ENCODE measurements around the gene BLOC1S5. TPM values are rescaled to one million over a fixed set of nuclear protein-coding genes. Genes with fewer than 3 reads are reported as not detected.

Gene BLOC1S5
- total and polyA plus RNA-seq, 2 of the 13 experiments (the other 11 are each of a cell fraction or from before 2014, with no cell fraction given), result 10.5 to 41.5 TPM

DNA sequence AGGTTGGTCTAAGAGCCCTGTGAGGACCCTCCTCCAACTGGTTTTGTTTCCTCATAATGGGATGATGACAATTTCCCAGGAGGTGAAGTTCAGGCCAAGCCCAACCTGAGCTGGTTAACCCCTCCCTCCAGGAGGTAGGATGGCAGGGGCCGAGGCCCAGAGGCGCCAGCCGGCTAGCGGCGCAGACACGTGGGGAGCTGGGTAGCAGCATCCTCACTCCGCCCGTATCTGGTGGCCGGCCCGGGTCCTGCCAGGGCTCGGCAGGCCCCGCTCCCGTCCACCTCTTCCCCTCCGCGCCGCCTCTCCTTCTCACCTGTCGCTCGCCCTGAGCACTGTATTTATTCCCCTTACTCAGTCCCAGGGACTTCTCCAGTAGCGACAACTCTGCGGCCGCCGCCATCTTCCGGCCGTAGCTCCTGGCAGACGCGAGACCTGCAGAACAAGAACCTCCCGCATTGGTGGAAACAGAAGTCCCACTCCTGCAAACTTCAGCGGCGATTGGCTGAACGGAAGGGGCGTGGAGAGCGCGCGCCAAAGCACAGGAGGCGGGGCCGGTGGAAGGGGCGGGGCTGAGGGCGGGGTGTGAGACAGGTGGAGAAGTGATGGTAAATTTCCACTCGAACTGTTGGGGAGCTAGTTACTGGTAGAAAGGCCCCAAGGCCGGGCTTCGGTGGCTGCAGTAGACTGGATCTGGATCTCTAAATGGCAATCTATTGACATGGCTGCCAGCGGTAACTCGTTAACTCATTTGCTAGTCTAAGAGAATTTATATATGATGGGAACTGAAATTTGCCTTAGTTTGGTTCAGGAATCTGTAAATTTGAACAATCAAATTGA is 38.2 kb upstream of the BLOC1S5 start, which contains the start of gene EEF1E1 (continued):
- 0 out of 2 replicates have a peak, but pooled peaks have one; percentile 12 for TF ChIP-seq ZNF263 (CRISPR knock-in tag; IDR thresholded peaks at IDR 0.05)
- no peak for TF ChIP-seq BRF2 (CRISPR knock-in tag; IDR thresholded peaks at IDR 0.05)
- TF ChIP-seq, protein P1, sequence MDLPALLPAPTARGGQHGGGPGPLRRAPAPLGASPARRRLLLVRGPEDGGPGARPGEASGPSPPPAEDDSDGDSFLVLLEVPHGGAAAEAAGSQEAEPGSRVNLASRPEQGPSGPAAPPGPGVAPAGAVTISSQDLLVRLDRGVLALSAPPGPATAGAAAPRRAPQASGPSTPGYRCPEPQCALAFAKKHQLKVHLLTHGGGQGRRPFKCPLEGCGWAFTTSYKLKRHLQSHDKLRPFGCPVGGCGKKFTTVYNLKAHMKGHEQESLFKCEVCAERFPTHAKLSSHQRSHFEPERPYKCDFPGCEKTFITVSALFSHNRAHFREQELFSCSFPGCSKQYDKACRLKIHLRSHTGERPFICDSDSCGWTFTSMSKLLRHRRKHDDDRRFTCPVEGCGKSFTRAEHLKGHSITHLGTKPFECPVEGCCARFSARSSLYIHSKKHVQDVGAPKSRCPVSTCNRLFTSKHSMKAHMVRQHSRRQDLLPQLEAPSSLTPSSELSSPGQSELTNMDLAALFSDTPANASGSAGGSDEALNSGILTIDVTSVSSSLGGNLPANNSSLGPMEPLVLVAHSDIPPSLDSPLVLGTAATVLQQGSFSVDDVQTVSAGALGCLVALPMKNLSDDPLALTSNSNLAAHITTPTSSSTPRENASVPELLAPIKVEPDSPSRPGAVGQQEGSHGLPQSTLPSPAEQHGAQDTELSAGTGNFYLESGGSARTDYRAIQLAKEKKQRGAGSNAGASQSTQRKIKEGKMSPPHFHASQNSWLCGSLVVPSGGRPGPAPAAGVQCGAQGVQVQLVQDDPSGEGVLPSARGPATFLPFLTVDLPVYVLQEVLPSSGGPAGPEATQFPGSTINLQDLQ (CRISPR knock-in tag; IDR thresholded peaks at IDR 0.05), result peak; percentile 71; the same call in 1 of the 2 replicates
- 0 out of 2 replicates have a peak, but pooled peaks have one; percentile 79 for TF ChIP-seq GTF3A (CRISPR knock-in tag; conservative IDR thresholded peaks at IDR 0.05)
- TF ChIP-seq SPEN (CRISPR knock-in tag; IDR thresholded peaks at IDR 0.05; ENCODE audit: low read depth), result peak; percentile 62
- no peak for TF ChIP-seq ZNF879 (CRISPR knock-in tag; IDR thresholded peaks at IDR 0.05)
- TF ChIP-seq SALL1 (CRISPR knock-in tag; IDR thresholded peaks at IDR 0.05), result peak; percentile 74
- TF ChIP-seq BCL3 (CRISPR knock-in tag; IDR thresholded peaks at IDR 0.05), result peak; percentile 88; the same call in 1 of the 2 replicates
- TF ChIP-seq, protein P2, sequence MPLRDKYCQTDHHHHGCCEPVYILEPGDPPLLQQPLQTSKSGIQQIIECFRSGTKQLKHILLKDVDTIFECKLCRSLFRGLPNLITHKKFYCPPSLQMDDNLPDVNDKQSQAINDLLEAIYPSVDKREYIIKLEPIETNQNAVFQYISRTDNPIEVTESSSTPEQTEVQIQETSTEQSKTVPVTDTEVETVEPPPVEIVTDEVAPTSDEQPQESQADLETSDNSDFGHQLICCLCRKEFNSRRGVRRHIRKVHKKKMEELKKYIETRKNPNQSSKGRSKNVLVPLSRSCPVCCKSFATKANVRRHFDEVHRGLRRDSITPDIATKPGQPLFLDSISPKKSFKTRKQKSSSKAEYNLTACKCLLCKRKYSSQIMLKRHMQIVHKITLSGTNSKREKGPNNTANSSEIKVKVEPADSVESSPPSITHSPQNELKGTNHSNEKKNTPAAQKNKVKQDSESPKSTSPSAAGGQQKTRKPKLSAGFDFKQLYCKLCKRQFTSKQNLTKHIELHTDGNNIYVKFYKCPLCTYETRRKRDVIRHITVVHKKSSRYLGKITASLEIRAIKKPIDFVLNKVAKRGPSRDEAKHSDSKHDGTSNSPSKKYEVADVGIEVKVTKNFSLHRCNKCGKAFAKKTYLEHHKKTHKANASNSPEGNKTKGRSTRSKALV (CRISPR knock-in tag; IDR thresholded peaks at IDR 0.05), result no peak
- TF ChIP-seq ZNF652 (CRISPR knock-in tag; IDR thresholded peaks at IDR 0.05; ENCODE audit: borderline replicate concordance, low read depth), result 0 out of 2 replicates have a peak, but pooled peaks have one; percentile 50
- TF ChIP-seq ZNF563 (CRISPR knock-in tag; IDR thresholded peaks at IDR 0.05), result peak; percentile 90
- TF ChIP-seq ZNF839 (CRISPR knock-in tag; IDR thresholded peaks at IDR 0.05; ENCODE audit: borderline replicate concordance), result 0 out of 2 replicates have a peak, but pooled peaks have one; percentile 77
- TF ChIP-seq TAF1 (CRISPR knock-in tag; IDR thresholded peaks at IDR 0.05), result peak; percentile 96
- peak; percentile 90 for TF ChIP-seq POGZ (CRISPR knock-in tag; IDR thresholded peaks at IDR 0.05)
- peak; percentile 57 for TF ChIP-seq HNRNPLL (IDR thresholded peaks at IDR 0.05; ENCODE audit: low read depth, low read length, poor library complexity, severe bottlenecking)
- no peak for TF ChIP-seq MAFF (IDR thresholded peaks at IDR 0.05; ENCODE audit: low read depth, low read length)
- no peak; the same call in 1 of the 2 replicates for TF ChIP-seq MYNN (CRISPR knock-in tag; IDR thresholded peaks at IDR 0.05; ENCODE audit: low read depth)
- TF ChIP-seq, protein P3, sequence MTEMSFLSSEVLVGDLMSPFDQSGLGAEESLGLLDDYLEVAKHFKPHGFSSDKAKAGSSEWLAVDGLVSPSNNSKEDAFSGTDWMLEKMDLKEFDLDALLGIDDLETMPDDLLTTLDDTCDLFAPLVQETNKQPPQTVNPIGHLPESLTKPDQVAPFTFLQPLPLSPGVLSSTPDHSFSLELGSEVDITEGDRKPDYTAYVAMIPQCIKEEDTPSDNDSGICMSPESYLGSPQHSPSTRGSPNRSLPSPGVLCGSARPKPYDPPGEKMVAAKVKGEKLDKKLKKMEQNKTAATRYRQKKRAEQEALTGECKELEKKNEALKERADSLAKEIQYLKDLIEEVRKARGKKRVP (CRISPR knock-in tag; IDR thresholded peaks at IDR 0.05), result no peak; a peak in 1 of 4 replicates
- no peak; the same call in 1 of the 2 replicates for TF ChIP-seq POLR2AphosphoS2 (IDR thresholded peaks at IDR 0.05; ENCODE audit: low read depth, low read length)
- TF ChIP-seq POLR2G (IDR thresholded peaks at IDR 0.05; ENCODE audit: low read depth, low read length), result peak; percentile 96
- TF ChIP-seq MIXL1 (CRISPR knock-in tag; IDR thresholded peaks at IDR 0.05), result 0 out of 2 replicates have a peak, but pooled peaks have one; percentile 28
